ENCODE measurements around the gene GSTO2.

DNA sequence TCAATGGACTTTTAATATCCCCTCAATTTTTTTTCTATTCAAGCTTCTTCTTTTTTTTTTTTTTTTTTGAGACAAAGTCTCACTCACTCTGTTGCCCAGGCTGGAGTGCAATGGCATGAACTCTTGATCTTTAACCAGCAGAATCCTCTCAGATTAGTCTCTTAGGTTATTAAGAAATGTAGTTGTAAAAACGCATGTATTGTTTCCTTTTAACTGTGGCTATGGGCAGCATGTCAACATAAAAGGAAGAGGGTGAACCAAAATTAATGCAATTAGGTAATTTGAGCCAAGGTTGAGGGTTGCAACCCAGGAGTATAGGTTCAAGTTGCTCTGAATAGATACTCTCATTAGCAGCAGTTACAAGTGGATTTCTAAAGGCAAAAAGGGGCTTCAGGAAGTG lies 18.6 kb upstream of the GSTO2 start:
- TF ChIP-seq CTCF (conservative IDR thresholded peaks at IDR 0.05; ENCODE audit: low read depth, low read length) = no peak
- TF ChIP-seq MAFK (IDR thresholded peaks at IDR 0.05; ENCODE audit: low read depth, low read length) = no peak
- TF ChIP-seq MXI1 (IDR thresholded peaks at IDR 0.05; ENCODE audit: borderline replicate concordance, low read depth, low read length) = no peak
- TF ChIP-seq MAZ (IDR thresholded peaks at IDR 0.05; ENCODE audit: borderline replicate concordance, low read depth, low read length) = no peak
- no peak for TF ChIP-seq POLR2A (IDR thresholded peaks at IDR 0.05; ENCODE audit: low read depth, low read length)
- no peak for TF ChIP-seq BHLHE40 (IDR thresholded peaks at IDR 0.05; ENCODE audit: low read depth, low read length)
- no peak for TF ChIP-seq RFX5 (IDR thresholded peaks at IDR 0.05; ENCODE audit: low read depth, low read length)

Measured in IMR-90 (cell line).